K562 (cell line): ENCODE data around the gene PCDH7. TPM values are rescaled to one million over a fixed set of nuclear protein-coding genes. Genes with fewer than 3 reads are reported as not detected.

Source experiments
- ATAC-seq: fragments of 200-7000 bp; cut with Tn5 transposase; 3 replicates; pipeline ENCODE4 v1.9.1; 2020; ENCODE audit warnings: moderate library complexity
- BruUV-seq: library from RNA; stranded (reverse); fragments of 400-500 nt; replicated peaks from 2 replicates; lab custom pipeline; 2021; lab: Mats Ljungman, UMichigan
- CTCF ChIA-PET: fragments of 300-600 bp; formaldehyde crosslinking; extraction: SDS; loops from one replicate; lab custom pipeline; 2021; ENCODE audit warnings: low intra/inter-chr PET ratio; lab: Yijun Ruan, JAX
- POLR2A ChIA-PET: fragments of 300-600, 350-650 bp; sonication (Branson Sonifier 250); formaldehyde crosslinking; extraction: SDS; loops from one replicate; lab custom pipeline; 2021; ENCODE audit warnings: antibody characterized with exemption, inconsistent platforms; lab: Yijun Ruan, JAX
- DNase-seq, 4 experiments: peaks; one replicate each; pipeline versions ENCODE4 v3.0.0 to v3.0.0-alpha.2; 2011 to 2018; ENCODE audit warnings: low spot score in 3 of 4, mixed read lengths in 3 of 4; ENCODE audit errors: extremely low read depth in 1 of 4
- FAIRE-seq: peaks from 2 replicates; lab custom pipeline; 2011; peaks lifted over from hg19 to GRCh38; lab: Jason Lieb, UNC
- H2AFZ ChIP-seq: 2 replicates; pipeline ENCODE4 v1.6.0; 2011; ENCODE audit warnings: low read depth, low read length, control low read depth, inconsistent platforms
- H3K27ac ChIP-seq: fragments of 200-600 bp; 3 replicates; pipeline ENCODE4 v1.8.0; 2011; ENCODE audit warnings: low read depth, mild to moderate bottlenecking, control low read depth, inconsistent platforms, low read length, moderate library complexity, mixed read lengths; ENCODE audit errors: extremely low read depth
- H3K27me3 ChIP-seq, 2 experiments: fragments of 300-600 bp in 1 of 2; 2 replicates in 1 of 2; 3 replicates in 1 of 2; pipeline versions ENCODE4 v1.6.0 to v1.8.0; 2011; ENCODE audit warnings: inconsistent platforms in 2 of 2, low read length in 2 of 2, mild to moderate bottlenecking in 1 of 2, mixed read lengths in 1 of 2, moderate library complexity in 1 of 2; ENCODE audit not compliant: control insufficient read depth in 2 of 2, insufficient read depth in 2 of 2
- H3K36me3 ChIP-seq: fragments of 300-600 bp; 3 replicates; pipeline ENCODE4 v1.8.0; 2011; ENCODE audit warnings: mild to moderate bottlenecking, low read length, inconsistent platforms; ENCODE audit not compliant: control insufficient read depth, insufficient read depth
- H3K4me1 ChIP-seq, 2 experiments: fragments of 200-600 bp in 1 of 2; replicated peaks in 1 of 2; 2 replicates in 1 of 2; 3 replicates in 1 of 2; pipeline versions ENCODE4 v1.5.1 to v1.8.0; 2011; ENCODE audit warnings: inconsistent platforms in 2 of 2, low read length in 2 of 2, mild to moderate bottlenecking in 1 of 2, mixed read lengths in 1 of 2, moderate library complexity in 1 of 2; ENCODE audit not compliant: control insufficient read depth in 2 of 2, insufficient read depth in 2 of 2
- H3K4me2 ChIP-seq: 2 replicates; pipeline ENCODE4 v1.6.1; 2011; ENCODE audit warnings: low read length, control low read depth, inconsistent platforms, mixed read lengths; ENCODE audit not compliant: insufficient read depth
- H3K4me3 ChIP-seq: fragments of 200-600 bp; sonication (generic), shearing (Covaris generic); 2 replicates; pipeline ENCODE4 v1.5.1; 2016; ENCODE audit warnings: control low read depth, inconsistent platforms
- H3K79me2 ChIP-seq: fragments of 200-600 bp; 3 replicates; pipeline ENCODE4 v1.8.0; 2011; ENCODE audit warnings: low read length, inconsistent platforms; ENCODE audit not compliant: control insufficient read depth, insufficient read depth
- H3K9ac ChIP-seq, 2 experiments: 2 replicates each; pipeline versions ENCODE4 v1.6.0 to v1.6.1; 2011; ENCODE audit warnings: low read depth in 2 of 2, low read length in 2 of 2, control low read depth in 1 of 2, inconsistent platforms in 1 of 2, mild to moderate bottlenecking in 1 of 2, mixed read lengths in 1 of 2; ENCODE audit not compliant: insufficient read depth in 1 of 2
- H3K9me1 ChIP-seq: one replicate; pipeline ENCODE4 v1.6.0; 2011; ENCODE audit warnings: inconsistent platforms, mild to moderate bottlenecking, low read length, moderate library complexity; ENCODE audit not compliant: control insufficient read depth, insufficient read depth
- H3K9me3 ChIP-seq: replicated peaks from 2 replicates; pipeline ENCODE4 v1.5.1; 2011; ENCODE audit warnings: low read depth, low read length, inconsistent platforms; ENCODE audit not compliant: control insufficient read depth, insufficient read depth
- H4K20me1 ChIP-seq: replicated peaks from 2 replicates; pipeline ENCODE4 v1.6.1; 2011; ENCODE audit warnings: low read length, inconsistent platforms, mixed read lengths; ENCODE audit not compliant: control insufficient read depth, insufficient read depth
- CUX1 ChIP-seq: fragments of 200-800 bp; sonication (Bioruptor generic); IDR thresholded peaks from 2 replicates; pipeline ENCODE4 v1.6.1; 2016; ENCODE audit warnings: missing genetic modification characterization, missing compliant biosample characterization
- DACH1 ChIP-seq: fragments of 450-650 bp; IDR thresholded peaks from 2 replicates; pipeline ENCODE4 v1.6.1; 2018; ENCODE audit not compliant: partially characterized antibody
- KDM5B ChIP-seq: fragments of 200-600 bp; sonication (generic); IDR thresholded peaks from 2 replicates; pipeline ENCODE4 v1.6.1; 2012; ENCODE audit warnings: low read depth, mild to moderate bottlenecking, moderate library complexity, low read length, control low read depth, inconsistent platforms; ENCODE audit not compliant: insufficient replicate concordance
- TARDBP ChIP-seq: fragments of 450-650 bp; IDR thresholded peaks from 2 replicates; pipeline ENCODE4 v1.6.1; 2016
- ZC3H4 ChIP-seq: sonication (generic); formaldehyde crosslinking; IDR thresholded peaks from 2 replicates; pipeline ENCODE4 v1.9.0; 2021; ENCODE audit warnings: missing genetic modification reagents, borderline replicate concordance
- ZZZ3 ChIP-seq: fragments of 450-650 bp; IDR thresholded peaks from 2 replicates; pipeline ENCODE4 v1.6.1; 2016; ENCODE audit warnings: antibody characterized with exemption, mild to moderate bottlenecking, moderate library complexity
- WGBS: fragments of 100-300 bp; shearing (Covaris generic); methylation state at CpG from one replicate; pipeline ENCODE4 v1.1.6; 2016; ENCODE audit warnings: low coverage, mixed read lengths; ENCODE audit not compliant: insufficient coverage; ENCODE audit errors: missing lambda C conversion rate; 5-methylcytosine and 5-hydroxymethylcytosine counted together
- in situ Hi-C: fragments of 300-500 bp; cut with MboI; formaldehyde crosslinking; loops from 4 replicates; pipeline ENCODE4 v1.15.0; 2018; ENCODE audit warnings: inconsistent platforms, mixed read lengths
- intact Hi-C: fragments of 100-400 bp; cut with micrococcal nuclease; formaldehyde crosslinking; loops from 2 replicates; pipeline ENCODE4 v1.14.2; 2022
- polyA plus RNA-seq, 8 experiments: library from polyadenylated mRNA; depleted of rRNA in 4 of 8; stranded (reverse) in 5 of 8; unstranded in 3 of 8; fragments of >200 nt; fragmentation: Nextera tagmentation in 2 of 8; fragmentation: Illumina TruSeq in 1 of 8; extraction: Ambion mirVana in 2 of 8; extraction: Trizol in 1 of 8; gene quantifications; 2 replicates each; pipeline versions ENCODE4 v1.2.1 to v1.2.3, GENCODE V29; 2011 to 2014; ENCODE audit warnings: inconsistent platforms in 1 of 8, missing spikeins in 1 of 8
- total RNA-seq, 7 experiments: library from RNA; depleted of rRNA in 6 of 7; stranded (reverse); fragments of >200 nt in 6 of 7; fragmentation: Illumina TruSeq in 2 of 7; extraction: Trizol in 2 of 7; gene quantifications; 2 replicates each; pipeline versions ENCODE4 v1.2.1 to v1.2.3, GENCODE V29; 2011 to 2021; ENCODE audit warnings: low replicate concordance in 1 of 7
- TF ChIP-seq, protein P1 (sequence below): fragments of 150-350 bp; IDR thresholded peaks from 2 replicates; pipeline ENCODE4 v1.6.1; 2014; ENCODE audit warnings: low read depth, mild to moderate bottlenecking, low read length, borderline replicate concordance

The PCDH7 gene
- total and polyA plus RNA-seq, 9 of the 15 experiments (the other 6 are each of a cell fraction or from before 2014, with no cell fraction given), result not detected

- TF ChIP-seq, protein P1, sequence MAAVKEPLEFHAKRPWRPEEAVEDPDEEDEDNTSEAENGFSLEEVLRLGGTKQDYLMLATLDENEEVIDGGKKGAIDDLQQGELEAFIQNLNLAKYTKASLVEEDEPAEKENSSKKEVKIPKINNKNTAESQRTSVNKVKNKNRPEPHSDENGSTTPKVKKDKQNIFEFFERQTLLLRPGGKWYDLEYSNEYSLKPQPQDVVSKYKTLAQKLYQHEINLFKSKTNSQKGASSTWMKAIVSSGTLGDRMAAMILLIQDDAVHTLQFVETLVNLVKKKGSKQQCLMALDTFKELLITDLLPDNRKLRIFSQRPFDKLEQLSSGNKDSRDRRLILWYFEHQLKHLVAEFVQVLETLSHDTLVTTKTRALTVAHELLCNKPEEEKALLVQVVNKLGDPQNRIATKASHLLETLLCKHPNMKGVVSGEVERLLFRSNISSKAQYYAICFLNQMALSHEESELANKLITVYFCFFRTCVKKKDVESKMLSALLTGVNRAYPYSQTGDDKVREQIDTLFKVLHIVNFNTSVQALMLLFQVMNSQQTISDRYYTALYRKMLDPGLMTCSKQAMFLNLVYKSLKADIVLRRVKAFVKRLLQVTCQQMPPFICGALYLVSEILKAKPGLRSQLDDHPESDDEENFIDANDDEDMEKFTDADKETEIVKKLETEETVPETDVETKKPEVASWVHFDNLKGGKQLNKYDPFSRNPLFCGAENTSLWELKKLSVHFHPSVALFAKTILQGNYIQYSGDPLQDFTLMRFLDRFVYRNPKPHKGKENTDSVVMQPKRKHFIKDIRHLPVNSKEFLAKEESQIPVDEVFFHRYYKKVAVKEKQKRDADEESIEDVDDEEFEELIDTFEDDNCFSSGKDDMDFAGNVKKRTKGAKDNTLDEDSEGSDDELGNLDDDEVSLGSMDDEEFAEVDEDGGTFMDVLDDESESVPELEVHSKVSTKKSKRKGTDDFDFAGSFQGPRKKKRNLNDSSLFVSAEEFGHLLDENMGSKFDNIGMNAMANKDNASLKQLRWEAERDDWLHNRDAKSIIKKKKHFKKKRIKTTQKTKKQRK, result no peak
Observed at GRCh38 chr4:30746735-30747134, 26.6 kb downstream of the PCDH7 start (continued).

GRCh38 chr4:30753316-30753715 is 33.1 kb downstream of the PCDH7 start:
- Histone ChIP-seq H3K4me2 (no peak overlapping the region), H3K9ac (no peak overlapping the region), H3K4me1 (no peaks in the 10 kb centered on the region), H2AFZ (no peak overlapping the region), H3K27ac (no peak overlapping the region), H3K4me3 (no peak overlapping the region), H3K36me3 (no peaks in the 10 kb centered on the region), H3K79me2 (no peaks in the 10 kb centered on the region), H3K9me1 (no peaks in the 10 kb centered on the region), H3K27me3 (no peaks in the 10 kb centered on the region), H4K20me1 (no peaks in the 10 kb centered on the region), H3K9me3 (no peaks in the 10 kb centered on the region)
- intact Hi-C loops (no loop called here), in situ Hi-C loops (no loop called here)
- ATAC-seq (no peak), DNase-seq (no peak), FAIRE-seq (no peak)
- ChIA-PET CTCF (no interaction called here), POLR2A (interaction anchor here (0.7 kb wide), 1 partner anchor 16 kb away, joined by 3 read pairs; no protein-coding TSS in a partner anchor)
- 0% methylated on average over 3 of the region's 3 CpGs for WGBS
- no TSS peak for BruUV-seq
- TF ChIP-seq ZC3H4 (CRISPR knock-in tag), result no peak
- TF ChIP-seq KDM5B, result no peak
- no peak for TF ChIP-seq DACH1
- TF ChIP-seq TARDBP, result no peak
- TF ChIP-seq CUX1, result no peak
- no peak for TF ChIP-seq ZZZ3
